Esophagus squamous epithelium (tissue), 5 donors: Measurements from ENCODE around the gene RYR1. TPM values are rescaled to one million over a fixed set of nuclear protein-coding genes. Genes with fewer than 3 reads are reported as not detected.
"Not testable (repeated sequence)": the region's sequence is repeated elsewhere in the genome, so short reads cannot be mapped to it uniquely, and the experiment has no call there.

Experiments used
- DNase-seq: peaks from one replicate; lab custom pipeline; 2025; lab: John Stamatoyannopoulos, UW
- H3K27ac ChIP-seq, 4 donors: fragments of 200-600 bp; sonication (generic); one replicate each; pipeline ENCODE4 v1.5.1; 2016 to 2019; ENCODE audit warnings: mild to moderate bottlenecking in 1 of 4
- H3K27me3 ChIP-seq, 4 donors: fragments of 200-600 bp; sonication (generic); 1 replicate in 3 of 4; 2 replicates in 1 of 4; pipeline versions ENCODE4 v1.5.1 to v1.6.0; 2017 to 2021; ENCODE audit warnings: antibody characterized with exemption in 1 of 4
- H3K36me3 ChIP-seq, 3 donors: fragments of 200-600 bp; sonication (generic); one replicate each; pipeline ENCODE4 v1.5.1; 2016 to 2019
- H3K4me1 ChIP-seq, 3 donors: fragments of 200-600 bp; sonication (generic); one replicate each; pipeline ENCODE4 v1.5.1; 2017 to 2019
- H3K4me3 ChIP-seq, 4 donors: fragments of 200-600 bp; sonication (generic); 1 replicate in 3 of 4; 2 replicates in 1 of 4; pipeline ENCODE4 v1.5.1; 2016 to 2019; ENCODE audit warnings: mild to moderate bottlenecking in 2 of 4, moderate library complexity in 1 of 4
- H3K9me3 ChIP-seq, 3 donors: fragments of 200-600 bp; sonication (generic); one replicate each; pipeline ENCODE4 v1.5.1; 2016 to 2019
- CTCF ChIP-seq, 6 experiments: fragments of 450-650 bp in 4 of 6; fragments of 200-600 bp in 2 of 6; sonication (generic) in 2 of 6; IDR thresholded peaks; one replicate each; pipeline ENCODE4 v1.5.1; 2016 to 2019; ENCODE audit warnings: antibody characterized with exemption in 6 of 6, mild to moderate bottlenecking in 4 of 6, moderate library complexity in 4 of 6
- POLR2A ChIP-seq, 4 donors: fragments of 450-650 bp; IDR thresholded peaks; one replicate each; pipeline ENCODE4 v1.6.1; 2017; ENCODE audit warnings: antibody characterized with exemption in 4 of 4, mild to moderate bottlenecking in 4 of 4, moderate library complexity in 3 of 4
- WGBS, 2 donors: methylation state at CpG; one replicate each; pipeline ENCODE4 v1.1.5; 2018; 5-methylcytosine and 5-hydroxymethylcytosine counted together
- intact Hi-C: fragments of 100-400 bp; cut with DNase I; formaldehyde crosslinking; loops from one replicate; pipeline ENCODE4 v1.15.0; 2022
- total RNA-seq, 4 donors: library from RNA; depleted of rRNA; stranded (reverse); fragments of >200 nt; gene quantifications; one replicate each; pipeline ENCODE4 v1.1.0, GENCODE V29; 2016
- donor health status: DM: yes; HTN: yes; CAD: no.

The RYR1 gene
- total RNA-seq, 4 donors from 2014 or later, result 11.2 to 18.3 (median 13.8) TPM

DNA sequence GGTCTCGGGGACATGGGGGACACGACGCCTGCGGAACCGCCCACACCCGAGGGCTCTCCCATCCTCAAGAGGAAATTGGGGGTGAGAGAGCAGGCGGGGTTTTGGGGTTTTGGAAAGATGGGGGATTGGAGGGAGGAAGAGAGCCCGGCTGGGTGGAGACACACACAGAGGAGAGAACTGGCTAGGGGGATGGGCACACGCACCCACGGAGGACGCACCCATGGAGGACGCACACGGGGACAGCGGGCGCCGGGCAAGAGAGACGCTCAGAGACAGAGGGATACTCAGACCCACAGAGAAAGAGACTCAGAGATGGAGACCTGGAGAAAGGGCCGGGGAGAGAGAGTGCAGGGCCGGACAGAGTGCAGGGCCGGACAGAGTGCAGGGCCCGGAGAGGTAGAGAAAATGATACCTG is 132.2 kb downstream of the RYR1 start:
- DNase-seq, result no peak
- intact Hi-C loops, result no loop called here
- WGBS, 2 donors, result 31 to 41% methylated on average over 18 of the region's 21 CpGs
- no peak for TF ChIP-seq POLR2A (IDR thresholded peaks at IDR 0.05)
- TF ChIP-seq CTCF (IDR thresholded peaks at IDR 0.05), result no peak
- peak overlapping the region in 3 of 4 donors; percentile 38 to 74 (median 72) for H3K27ac ChIP-seq
- peaks cover 0 to 32% (median 0%) of the 10 kb centered on the region in 4 donors for H3K27me3 ChIP-seq
- no peaks in the 10 kb centered on the region for H3K36me3 ChIP-seq
- H3K4me1 ChIP-seq, result peaks cover 6 to 51% (median 10%) of the 10 kb centered on the region in 3 donors
- no peaks in the 10 kb centered on the region for H3K9me3 ChIP-seq
- H3K4me3 ChIP-seq, result peak overlapping the region; percentile 37 to 61 (median 44)

DNA sequence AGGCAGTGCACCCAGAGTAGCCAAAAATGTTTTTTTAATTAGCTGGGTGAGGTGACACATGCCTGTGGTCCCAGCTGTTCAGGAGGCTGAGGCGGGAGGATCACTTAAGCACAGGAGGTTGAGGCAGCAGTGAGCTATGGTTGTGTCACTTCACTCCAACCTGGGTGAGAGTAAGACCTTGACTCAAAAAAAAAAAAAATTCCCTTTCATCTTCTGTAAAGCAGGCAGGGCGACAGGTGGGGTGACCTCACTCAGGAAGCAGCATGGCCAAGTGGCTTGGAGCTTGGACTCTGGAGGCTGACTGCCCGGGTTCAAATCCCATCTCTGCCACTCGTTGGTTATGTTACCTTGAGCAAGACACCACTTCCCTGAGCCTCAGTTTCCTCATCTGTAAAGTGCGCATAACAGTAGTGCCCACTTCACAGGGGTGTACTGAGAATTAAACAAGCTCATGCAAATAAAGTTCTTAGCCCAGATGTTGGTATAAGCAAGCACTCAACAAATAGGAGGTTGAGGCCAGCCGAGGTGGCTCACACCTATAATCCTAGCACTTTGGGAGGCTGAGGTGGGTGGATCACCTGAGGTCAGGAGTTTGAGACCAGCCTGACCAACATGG is 136.0 kb downstream of the RYR1 start:
- no peak overlapping the region for H3K27ac ChIP-seq
- H3K4me1 ChIP-seq, result peaks cover 0 to 13% (median 0%) of the 10 kb centered on the region in 3 donors
- H3K27me3 ChIP-seq, result peaks cover 0 to 13% (median 0%) of the 10 kb centered on the region in 4 donors
- WGBS, 2 donors, result 83 to 88% methylated on average over 4 to 5 of the region's 6 CpGs
- TF ChIP-seq POLR2A (IDR thresholded peaks at IDR 0.05), result no peak
- no peak for TF ChIP-seq CTCF (IDR thresholded peaks at IDR 0.05)
- intact Hi-C loops, result no loop called here
- H3K36me3 ChIP-seq, result no peaks in the 10 kb centered on the region
- no peak for DNase-seq
- H3K9me3 ChIP-seq, result no peaks in the 10 kb centered on the region
- no peak overlapping the region for H3K4me3 ChIP-seq

- DNase-seq, result no peak
- no peak overlapping the region for H3K27ac ChIP-seq
Observed at GRCh38 chr19:38571682-38572081, 138.2 kb downstream of the RYR1 start.

DNA sequence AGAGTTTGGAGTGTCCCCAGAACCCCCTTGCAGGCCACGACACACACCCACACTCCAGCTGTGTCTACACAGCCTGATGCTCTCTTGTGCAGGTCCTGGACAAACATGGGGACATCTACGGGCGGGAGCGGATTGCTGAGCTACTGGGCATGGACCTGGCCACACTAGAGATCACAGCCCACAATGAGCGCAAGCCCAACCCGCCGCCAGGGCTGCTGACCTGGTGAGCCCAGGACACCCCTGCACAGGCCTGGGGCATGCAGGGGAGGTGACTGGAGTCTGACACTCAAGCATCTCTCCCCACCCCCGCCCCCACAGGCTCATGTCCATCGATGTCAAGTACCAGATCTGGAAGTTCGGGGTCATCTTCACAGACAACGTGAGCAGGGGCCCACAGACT is 144.3 kb downstream of the RYR1 start:
- H3K27ac ChIP-seq, result no peak overlapping the region
- peaks cover 0 to 16% (median 0%) of the 10 kb centered on the region in 3 donors for H3K36me3 ChIP-seq
- H3K4me3 ChIP-seq, result no peak overlapping the region
- DNase-seq, result no peak
- WGBS, 2 donors, result 80 to 89% methylated on average over 1 to 8 of the region's 11 CpGs
- TF ChIP-seq CTCF (IDR thresholded peaks at IDR 0.05) (no peak), POLR2A (IDR thresholded peaks at IDR 0.05) (no peak)
- H3K9me3 ChIP-seq, result no peaks in the 10 kb centered on the region
- no peaks in the 10 kb centered on the region for H3K27me3 ChIP-seq
- intact Hi-C loops, result no loop called here
- H3K4me1 ChIP-seq, result peaks cover 0 to 18% (median 0%) of the 10 kb centered on the region in 3 donors

More at GRCh38 chr19:38571682-38572081, 138.2 kb downstream of the RYR1 start:
- Histone ChIP-seq H3K4me1 (no peaks in the 10 kb centered on the region), H3K4me3 (no peak overlapping the region), H3K27me3 (no peaks in the 10 kb centered on the region), H3K36me3 (peaks cover 0 to 5% (median 0%) of the 10 kb centered on the region in 3 donors), H3K9me3 (no peaks in the 10 kb centered on the region)
- intact Hi-C loops, result no loop called here
- 86% methylated on average over 2 of the region's 2 CpGs; no CpG with 5 or more reads in 1 of the 2 donors for WGBS, 2 donors
- no peak for TF ChIP-seq POLR2A (IDR thresholded peaks at IDR 0.05)

DNA sequence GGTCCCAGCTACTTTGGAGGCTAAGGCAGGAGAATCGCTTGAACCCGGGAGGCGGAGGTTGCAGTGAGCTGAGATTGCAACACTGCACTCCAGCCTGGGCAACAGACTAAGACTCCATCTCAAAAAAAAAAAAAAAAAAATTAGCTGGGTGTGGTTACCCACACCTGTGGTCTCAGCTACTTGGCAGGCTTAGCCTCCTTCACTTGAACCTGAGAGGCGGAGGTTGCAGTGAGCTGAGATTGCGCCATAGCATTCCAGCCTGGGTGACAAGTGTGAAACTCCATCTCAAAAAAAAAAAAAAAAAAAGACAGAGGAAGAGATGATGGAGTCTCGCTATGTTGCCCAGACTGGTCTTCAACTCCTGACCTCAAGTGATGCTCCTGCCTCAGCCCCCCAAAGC is 145.8 kb downstream of the RYR1 start:
- H3K36me3 ChIP-seq, result peaks cover 0 to 18% (median 0%) of the 10 kb centered on the region in 3 donors
- H3K27ac ChIP-seq, H3K9me3 ChIP-seq, DNase-seq, H3K27me3 ChIP-seq, H3K4me3 ChIP-seq, intact Hi-C loops: not testable (repeated sequence)
- WGBS, 2 donors, result 52 to 59% methylated on average over 3 to 6 of the region's 6 CpGs
- peaks cover 0 to 18% (median 0%) of the 10 kb centered on the region in 3 donors for H3K4me1 ChIP-seq

DNA sequence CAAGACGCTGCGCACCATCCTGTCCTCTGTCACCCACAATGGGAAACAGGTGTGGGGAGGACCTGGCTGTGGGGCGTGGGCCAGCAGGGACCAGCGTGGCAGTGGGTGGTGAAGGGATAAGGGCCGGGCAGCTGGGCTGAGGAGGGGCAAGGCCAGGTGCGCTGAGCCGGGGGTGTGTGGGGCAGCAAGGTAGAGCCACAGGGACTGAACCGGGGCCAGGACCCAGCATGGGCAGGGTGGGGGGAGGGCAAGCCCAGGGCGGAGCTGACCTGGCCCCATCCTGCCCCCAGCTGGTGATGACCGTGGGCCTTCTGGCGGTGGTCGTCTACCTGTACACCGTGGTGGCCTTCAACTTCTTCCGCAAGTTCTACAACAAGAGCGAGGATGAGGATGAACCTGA is 146.6 kb downstream of the RYR1 start:
- Histone ChIP-seq H3K36me3 (peaks cover 0 to 18% (median 0%) of the 10 kb centered on the region in 3 donors), H3K27ac (no peak overlapping the region), H3K4me3 (no peak overlapping the region), H3K27me3 (no peaks in the 10 kb centered on the region), H3K4me1 (peaks cover 0 to 18% (median 0%) of the 10 kb centered on the region in 3 donors), H3K9me3 (no peaks in the 10 kb centered on the region)
- DNase-seq, result no peak
- 92% methylated on average over 2 to 11 of the region's 15 CpGs for WGBS, 2 donors
- TF ChIP-seq CTCF (IDR thresholded peaks at IDR 0.05), result no peak
- no peak for TF ChIP-seq POLR2A (IDR thresholded peaks at IDR 0.05)
- intact Hi-C loops, result no loop called here
